GM19025 (cell line): ENCODE measurements around the gene ROPN1B.

ENCODE experiments used
- ATAC-seq: cut with Tn5 transposase; IDR thresholded peaks from one replicate; pipeline ENCODE4 v1.9.1; 2021; ENCODE audit warnings: mild to moderate bottlenecking, low read depth, moderate library complexity; ENCODE audit not compliant: unreplicated experiment

The ROPN1B gene

GRCh38 chr3:126026277-126026751 is 57.3 kb downstream of the ROPN1B start:
- no peak for ATAC-seq

GRCh38 chr3:126026761-126027160 is 57.8 kb downstream of the ROPN1B start:
- ATAC-seq: no peak

- ATAC-seq: no peak
These were observed 59.1 kb downstream of the ROPN1B start for GRCh38 chr3:126028096-126028495.

GRCh38 chr3:126029241-126029640 is 60.3 kb downstream of the ROPN1B start:
- no peak for ATAC-seq

- no peak for ATAC-seq
These were observed 61.5 kb downstream of the ROPN1B start for GRCh38 chr3:126030455-126030854.

- no peak for ATAC-seq
These were observed 63.0 kb downstream of the ROPN1B start for GRCh38 chr3:126031981-126032471.
